OCI-LY7 (cell line): ENCODE measurements around the gene GATM. TPM values are rescaled to one million over a fixed set of nuclear protein-coding genes. Genes with fewer than 3 reads are reported as not detected.

Experiments used
- BruUV-seq: library from RNA; stranded (reverse); fragments of 400-500 nt; replicated peaks from 2 replicates; lab custom pipeline; 2021; lab: Mats Ljungman, UMichigan
- CTCF ChIA-PET: fragments of 300-600 bp; sonication (Branson Sonifier 250); formaldehyde crosslinking; loops from one replicate; lab custom pipeline; 2022; ENCODE audit warnings: antibody characterized with exemption; ENCODE audit not compliant: unreplicated experiment; lab: Charles Lee
- POLR2A ChIA-PET: fragments of 300-600 bp; sonication (Branson Sonifier 250); formaldehyde crosslinking; loops from one replicate; lab custom pipeline; 2022; ENCODE audit warnings: antibody characterized with exemption; lab: Charles Lee
- DNase-seq: peaks from one replicate; pipeline ENCODE4 v3.0.0-alpha.2; 2015; ENCODE audit warnings: low spot score
- H2AFZ ChIP-seq: fragments of 200-600 bp; sonication (generic), shearing (Covaris generic); 2 replicates; pipeline ENCODE4 v1.6.1; 2014; ENCODE audit warnings: mild to moderate bottlenecking, antibody characterized with exemption, low read length, moderate library complexity
- H3K27ac ChIP-seq: fragments of 200-600 bp; sonication (generic); 2 replicates; pipeline ENCODE4 v1.5.1; 2014; ENCODE audit warnings: mixed run types, low read depth, mild to moderate bottlenecking, moderate library complexity, low read length, inconsistent platforms; ENCODE audit not compliant: poor library complexity, severe bottlenecking
- H3K36me3 ChIP-seq: fragments of 200-600 bp; sonication (generic); 2 replicates; pipeline ENCODE4 v1.6.1; 2014; ENCODE audit warnings: mild to moderate bottlenecking, antibody characterized with exemption, low read length, moderate library complexity, mixed read lengths; ENCODE audit not compliant: insufficient read depth
- H3K4me1 ChIP-seq: fragments of 200-600 bp; sonication (generic); 2 replicates; pipeline ENCODE4 v1.5.1; 2014; ENCODE audit warnings: mild to moderate bottlenecking, low read length; ENCODE audit not compliant: insufficient read depth, poor library complexity, severe bottlenecking
- H3K4me2 ChIP-seq: fragments of 200-600 bp; sonication (generic); 2 replicates; pipeline ENCODE4 v1.6.1; 2014; ENCODE audit warnings: mild to moderate bottlenecking, low read length
- H3K4me3 ChIP-seq: fragments of 200-600 bp; sonication (generic); 2 replicates; pipeline ENCODE4 v1.5.1; 2014; ENCODE audit warnings: mild to moderate bottlenecking, low read depth, low read length; ENCODE audit not compliant: poor library complexity, severe bottlenecking
- H3K79me2 ChIP-seq: fragments of 200-600 bp; sonication (generic); 2 replicates; pipeline ENCODE4 v1.6.1; 2016; ENCODE audit warnings: low read depth, mild to moderate bottlenecking, low read length, moderate library complexity, mixed read lengths; ENCODE audit not compliant: insufficient read depth
- H3K9me2 ChIP-seq: fragments of 200-600 bp; sonication (generic); 2 replicates; pipeline ENCODE4 v1.6.1; 2016; ENCODE audit warnings: mild to moderate bottlenecking, low read length, mixed read lengths; ENCODE audit not compliant: insufficient read depth
- H3K9me3 ChIP-seq: fragments of 200-600 bp; sonication (generic); 2 replicates; pipeline ENCODE4 v1.6.1; 2014; ENCODE audit warnings: mild to moderate bottlenecking, mixed run types, low read length, mixed read lengths
- H4K20me1 ChIP-seq: fragments of 200-600 bp; sonication (generic); 2 replicates; pipeline ENCODE4 v1.6.1; 2014; ENCODE audit warnings: mild to moderate bottlenecking, antibody characterized with exemption, low read length, moderate library complexity, mixed read lengths; ENCODE audit not compliant: insufficient read depth
- EZH2phosphoT487 ChIP-seq: fragments of 200-600 bp; sonication (generic); IDR thresholded peaks from 2 replicates; pipeline ENCODE4 v1.6.1; 2018; ENCODE audit warnings: low read depth, borderline replicate concordance, mild to moderate bottlenecking, mixed run types, antibody characterized with exemption, low read length, moderate library complexity, mixed read lengths
- intact Hi-C: fragments of 100-400 bp; cut with micrococcal nuclease; formaldehyde crosslinking; loops from one replicate; pipeline ENCODE4 v1.10.0; 2022; ENCODE audit not compliant: unreplicated experiment
- total RNA-seq, 2 experiments: library from RNA; depleted of rRNA in 1 of 2; stranded (reverse); fragments of >200 nt in 1 of 2; shearing (Covaris generic) in 1 of 2; gene quantifications; 2 replicates each; pipeline ENCODE4 v1.2.3, GENCODE V29; 2014 to 2022
- TF ChIP-seq, protein P1 (sequence below): fragments of 200-600 bp; sonication (generic); conservative IDR thresholded peaks from 2 replicates; pipeline ENCODE4 v1.5.1; 2014; ENCODE audit warnings: mild to moderate bottlenecking, antibody characterized with exemption, low read length, moderate library complexity, mixed read lengths

GATM gene
- total RNA-seq, 2 experiments from 2014 or later: 1.3 to 2.7 TPM

DNA sequence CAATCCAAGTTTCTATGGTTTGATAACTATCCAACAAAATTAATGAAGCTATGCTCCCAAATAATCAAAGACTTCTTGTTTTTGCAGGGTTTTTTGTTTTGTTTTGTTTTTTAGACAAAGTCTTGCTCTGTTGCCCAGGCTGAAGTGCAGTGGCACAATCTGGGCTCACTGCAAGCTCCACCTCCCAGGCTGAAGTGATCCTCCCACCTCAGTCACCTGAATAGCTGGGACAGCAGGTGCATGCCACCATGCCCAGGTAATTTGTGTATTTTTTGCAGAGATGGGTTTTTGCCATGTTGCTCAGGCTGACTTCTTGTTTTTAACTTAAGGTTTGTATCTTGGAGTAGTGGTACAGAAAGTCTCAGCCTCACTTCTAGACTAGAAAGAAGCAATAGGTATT is 11.0 kb upstream of the GATM start:
- no peak overlapping the region for H2AFZ ChIP-seq
- no peaks in the 10 kb centered on the region for H3K9me2 ChIP-seq
- ChIA-PET CTCF (no interaction called here), POLR2A (no interaction called here)
- H3K36me3 ChIP-seq: no peaks in the 10 kb centered on the region
- H3K79me2 ChIP-seq: no peaks in the 10 kb centered on the region
- no peak for DNase-seq
- TF ChIP-seq, protein P1, sequence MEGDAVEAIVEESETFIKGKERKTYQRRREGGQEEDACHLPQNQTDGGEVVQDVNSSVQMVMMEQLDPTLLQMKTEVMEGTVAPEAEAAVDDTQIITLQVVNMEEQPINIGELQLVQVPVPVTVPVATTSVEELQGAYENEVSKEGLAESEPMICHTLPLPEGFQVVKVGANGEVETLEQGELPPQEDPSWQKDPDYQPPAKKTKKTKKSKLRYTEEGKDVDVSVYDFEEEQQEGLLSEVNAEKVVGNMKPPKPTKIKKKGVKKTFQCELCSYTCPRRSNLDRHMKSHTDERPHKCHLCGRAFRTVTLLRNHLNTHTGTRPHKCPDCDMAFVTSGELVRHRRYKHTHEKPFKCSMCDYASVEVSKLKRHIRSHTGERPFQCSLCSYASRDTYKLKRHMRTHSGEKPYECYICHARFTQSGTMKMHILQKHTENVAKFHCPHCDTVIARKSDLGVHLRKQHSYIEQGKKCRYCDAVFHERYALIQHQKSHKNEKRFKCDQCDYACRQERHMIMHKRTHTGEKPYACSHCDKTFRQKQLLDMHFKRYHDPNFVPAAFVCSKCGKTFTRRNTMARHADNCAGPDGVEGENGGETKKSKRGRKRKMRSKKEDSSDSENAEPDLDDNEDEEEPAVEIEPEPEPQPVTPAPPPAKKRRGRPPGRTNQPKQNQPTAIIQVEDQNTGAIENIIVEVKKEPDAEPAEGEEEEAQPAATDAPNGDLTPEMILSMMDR: no peak
- no peak for TF ChIP-seq EZH2phosphoT487
- no peak overlapping the region for H3K27ac ChIP-seq
- peaks cover 17% of the 10 kb centered on the region for H3K4me1 ChIP-seq
- no peak overlapping the region for H3K4me3 ChIP-seq
- no TSS peak for BruUV-seq
- intact Hi-C loops: no loop called here
- H3K4me2 ChIP-seq: no peak overlapping the region
- no peaks in the 10 kb centered on the region for H3K9me3 ChIP-seq
- no peaks in the 10 kb centered on the region for H4K20me1 ChIP-seq

DNA sequence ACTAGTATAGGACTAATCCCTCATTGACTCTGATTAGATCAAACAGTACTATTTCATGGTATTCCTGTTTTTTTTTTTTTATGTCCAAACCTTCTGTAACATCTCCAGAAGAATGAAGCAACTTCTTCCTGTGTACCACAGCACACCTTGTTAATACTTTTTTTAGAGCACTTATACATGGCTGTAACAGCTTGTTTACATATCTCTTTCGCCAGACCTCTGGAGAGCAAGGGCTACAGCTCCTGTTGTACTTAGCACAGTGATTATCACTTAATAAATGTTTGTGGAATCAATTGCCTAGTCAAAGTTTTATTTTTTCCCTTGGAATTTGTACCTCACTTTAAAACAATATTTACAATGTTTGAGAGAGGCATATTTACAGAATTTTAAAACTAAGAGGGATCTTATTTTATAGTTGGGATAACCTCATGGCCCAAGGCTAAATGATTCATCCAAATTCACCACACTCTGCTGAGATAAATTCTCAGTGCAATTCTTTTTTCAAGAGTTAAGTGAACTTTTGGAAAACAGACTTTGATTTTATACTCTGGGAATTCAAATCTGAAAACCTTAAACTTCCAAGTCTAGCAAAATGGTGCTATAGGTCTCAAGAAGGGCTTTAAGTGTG is 9.2 kb upstream of the GATM start:
- ChIA-PET POLR2A (interaction anchor here (0.5 to 0.6 kb wide), 2 partner anchors 15 to 422 kb away, joined by 3 to 5 read pairs; a partner anchor contains a TSS), CTCF (no interaction called here)
- no peaks in the 10 kb centered on the region for H4K20me1 ChIP-seq
- H3K27ac ChIP-seq: no peak overlapping the region
- DNase-seq: no peak
- BruUV-seq: no TSS peak
- H3K79me2 ChIP-seq: no peaks in the 10 kb centered on the region
- H3K4me2 ChIP-seq: no peak overlapping the region
- intact Hi-C loops: no loop called here
- H2AFZ ChIP-seq: no peak overlapping the region
- H3K9me2 ChIP-seq: no peaks in the 10 kb centered on the region
- H3K36me3 ChIP-seq: no peaks in the 10 kb centered on the region
- peaks cover 13% of the 10 kb centered on the region for H3K4me1 ChIP-seq
- no peaks in the 10 kb centered on the region for H3K9me3 ChIP-seq
- H3K4me3 ChIP-seq: no peak overlapping the region
- no peak for TF ChIP-seq EZH2phosphoT487
- TF ChIP-seq, protein P1: no peak

DNA sequence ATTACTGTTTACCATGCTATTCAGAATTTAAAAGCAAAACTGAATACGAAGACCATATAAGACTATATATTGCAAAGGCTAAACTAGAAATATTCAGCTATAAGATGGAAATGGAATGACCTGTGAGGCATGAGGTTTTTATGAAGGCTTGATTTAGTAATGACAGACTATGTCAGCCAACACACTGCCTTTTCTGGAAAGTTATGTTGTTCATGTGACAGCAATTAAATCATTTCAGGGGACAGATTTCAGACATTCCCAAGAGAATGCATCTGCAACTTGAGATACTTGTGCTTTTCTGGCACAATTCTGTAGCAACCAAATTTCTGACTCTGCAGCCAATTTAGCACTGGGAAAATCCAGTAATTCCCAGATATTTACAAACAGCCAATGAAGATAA is 8.6 kb upstream of the GATM start:
- no peak for DNase-seq
- H3K9me2 ChIP-seq: no peaks in the 10 kb centered on the region
- H3K79me2 ChIP-seq: no peaks in the 10 kb centered on the region
- CTCF ChIA-PET: no interaction called here
- POLR2A ChIA-PET: interaction anchor here (0.5 kb wide), 1 partner anchor 422 kb away, joined by 5 read pairs; no protein-coding TSS in a partner anchor
- intact Hi-C loops: no loop called here
- no peak overlapping the region for H3K4me2 ChIP-seq
- peaks cover 8% of the 10 kb centered on the region for H3K4me1 ChIP-seq
- TF ChIP-seq, protein P1: no peak
- no peak for TF ChIP-seq EZH2phosphoT487
- BruUV-seq: no TSS peak
- no peak overlapping the region for H3K4me3 ChIP-seq
- H4K20me1 ChIP-seq: no peaks in the 10 kb centered on the region
- H3K27ac ChIP-seq: no peak overlapping the region
- H3K36me3 ChIP-seq: no peaks in the 10 kb centered on the region
- H2AFZ ChIP-seq: no peak overlapping the region
- H3K9me3 ChIP-seq: no peaks in the 10 kb centered on the region
